Liver (tissue), 9 donors: ENCODE data around the gene ZNF827. TPM values are rescaled to one million over a fixed set of nuclear protein-coding genes. Genes with fewer than 3 reads are reported as not detected.

Experiments used
- DNase-seq: peaks from one replicate; pipeline ENCODE4 v3.0.0-alpha.2; 2017; ENCODE audit warnings: low spot score
- H3K27ac ChIP-seq, 2 donors: one replicate each; pipeline ENCODE4 v1.7.0; 2013; ENCODE audit warnings: inconsistent platforms in 2 of 2, low read length in 2 of 2, control low read depth in 1 of 2, low read depth in 1 of 2, mild to moderate bottlenecking in 1 of 2
- H3K27me3 ChIP-seq, 4 donors: one replicate each; pipeline versions ENCODE4 v1.6.1 to v1.7.0; 2013; ENCODE audit warnings: low read length in 3 of 4, inconsistent platforms in 1 of 4, mild to moderate bottlenecking in 1 of 4, moderate library complexity in 1 of 4; ENCODE audit not compliant: control insufficient read depth in 4 of 4, insufficient read depth in 4 of 4
- H3K36me3 ChIP-seq, 4 donors: one replicate each; pipeline versions ENCODE4 v1.6.1 to v1.7.0; 2013; ENCODE audit warnings: low read length in 3 of 4, mild to moderate bottlenecking in 3 of 4, low read depth in 1 of 4, moderate library complexity in 1 of 4; ENCODE audit not compliant: control insufficient read depth in 4 of 4, insufficient read depth in 3 of 4
- H3K4me1 ChIP-seq, 4 donors: one replicate each; pipeline versions ENCODE4 v1.6.1 to v1.7.0; 2013; ENCODE audit warnings: low read length in 3 of 4, mild to moderate bottlenecking in 3 of 4, moderate library complexity in 1 of 4; ENCODE audit not compliant: control insufficient read depth in 4 of 4, insufficient read depth in 4 of 4
- H3K4me3 ChIP-seq, 3 donors: one replicate each; pipeline versions ENCODE4 v1.6.1 to v1.7.0; 2013; ENCODE audit warnings: low read length in 3 of 3, control low read depth in 1 of 3, low read depth in 1 of 3, mild to moderate bottlenecking in 1 of 3
- H3K9ac ChIP-seq, 2 donors: one replicate each; pipeline ENCODE4 v1.7.0; 2013; ENCODE audit warnings: low read length in 2 of 2, mild to moderate bottlenecking in 2 of 2, moderate library complexity in 2 of 2, control low read depth in 1 of 2, low read depth in 1 of 2
- H3K9me3 ChIP-seq, 4 donors: one replicate each; pipeline versions ENCODE4 v1.6.1 to v1.7.0; 2013; ENCODE audit warnings: low read length in 3 of 4; ENCODE audit not compliant: control insufficient read depth in 4 of 4
- ATF3 ChIP-seq: IDR thresholded peaks from 2 replicates; pipeline ENCODE4 v1.6.1; 2016; ENCODE audit warnings: antibody characterized with exemption
- CTCF ChIP-seq: fragments of 150-350 bp; IDR thresholded peaks from 2 replicates; pipeline ENCODE4 v1.5.1; 2017; ENCODE audit warnings: improper control_type of control experiment, low read depth, low read length; ENCODE audit not compliant: missing input control
- EGR1 ChIP-seq, 2 donors: IDR thresholded peaks; 2 replicates each; pipeline ENCODE4 v1.6.1; 2016 to 2018; ENCODE audit warnings: antibody characterized with exemption in 2 of 2, low read depth in 2 of 2
- FOXA1 ChIP-seq: IDR thresholded peaks from 2 replicates; pipeline ENCODE4 v1.6.1; 2016; ENCODE audit warnings: antibody characterized with exemption
- FOXA2 ChIP-seq: IDR thresholded peaks from 2 replicates; pipeline ENCODE4 v1.6.1; 2016; ENCODE audit warnings: antibody characterized with exemption
- GABPA ChIP-seq, 2 donors: IDR thresholded peaks in 1 of 2; conservative IDR thresholded peaks in 1 of 2; 2 replicates each; pipeline ENCODE4 v1.6.1; 2016; ENCODE audit warnings: antibody characterized with exemption in 2 of 2, mild to moderate bottlenecking in 1 of 2, moderate library complexity in 1 of 2
- HNF4A ChIP-seq, 2 donors: conservative IDR thresholded peaks; 2 replicates each; pipeline ENCODE4 v1.6.1; 2016; ENCODE audit warnings: antibody characterized with exemption in 2 of 2, mild to moderate bottlenecking in 2 of 2
- HNF4G ChIP-seq: IDR thresholded peaks from 2 replicates; pipeline ENCODE4 v1.6.1; 2016; ENCODE audit warnings: antibody characterized with exemption
- JUND ChIP-seq, 2 donors: IDR thresholded peaks; 2 replicates each; pipeline ENCODE4 v1.6.1; 2016; ENCODE audit warnings: antibody characterized with exemption in 2 of 2
- MAX ChIP-seq: IDR thresholded peaks from 2 replicates; pipeline ENCODE4 v1.6.1; 2016; ENCODE audit warnings: antibody characterized with exemption
- NR2F2 ChIP-seq: IDR thresholded peaks from 2 replicates; pipeline ENCODE4 v1.6.1; 2016; ENCODE audit warnings: antibody characterized with exemption
- RAD21 ChIP-seq, 2 donors: IDR thresholded peaks; 2 replicates each; pipeline ENCODE4 v1.6.1; 2016; ENCODE audit warnings: antibody characterized with exemption in 2 of 2, mild to moderate bottlenecking in 2 of 2
- REST ChIP-seq: IDR thresholded peaks from 2 replicates; pipeline ENCODE4 v1.6.1; 2016; ENCODE audit warnings: antibody characterized with exemption, mild to moderate bottlenecking
- RXRA ChIP-seq, 2 donors: IDR thresholded peaks; 2 replicates each; pipeline ENCODE4 v1.6.1; 2017 to 2018; ENCODE audit warnings: antibody characterized with exemption in 2 of 2, mild to moderate bottlenecking in 1 of 2
- SP1 ChIP-seq: IDR thresholded peaks from 2 replicates; pipeline ENCODE4 v1.6.1; 2018; ENCODE audit warnings: antibody characterized with exemption, mild to moderate bottlenecking
- TAF1 ChIP-seq: conservative IDR thresholded peaks from 2 replicates; pipeline ENCODE4 v1.6.1; 2016; ENCODE audit warnings: antibody characterized with exemption, mild to moderate bottlenecking
- ZBTB33 ChIP-seq: IDR thresholded peaks from 2 replicates; pipeline ENCODE4 v1.6.1; 2016; ENCODE audit warnings: antibody characterized with exemption
- WGBS: extraction: QIAGEN DNeasy Blood & Tissue Kit; methylation state at CpG from one replicate; pipeline ENCODE4 v1.1.7; 2013; 5-methylcytosine and 5-hydroxymethylcytosine counted together
- polyA plus RNA-seq, 2 donors: library from polyadenylated mRNA; stranded (reverse) in 1 of 2; unstranded in 1 of 2; fragments of 200-250 nt in 1 of 2; fragments of >200 nt in 1 of 2; fragmentation: Nextera tagmentation in 1 of 2; extraction: Ambion mirVana in 1 of 2; gene quantifications; one replicate each; pipeline versions ENCODE4 v1.2.1 to v1.2.3, GENCODE V29; 2013 to 2015
- total RNA-seq, 2 donors: library from RNA; depleted of rRNA; stranded (reverse); fragments of >200 nt; gene quantifications; one replicate each; pipeline ENCODE4 v1.2.3, GENCODE V29; 2014
- donor health status: healthy.
- donor health status: healthy.
- donor health status: healthy.
- donor health status: healthy.
- donor health status: healthy.

The ZNF827 gene
- total and polyA plus RNA-seq, 4 donors = 0.46 to 2.9 (median 1.2) TPM

- no peak for TF ChIP-seq FOXA2
- no peak for TF ChIP-seq NR2F2
- no peak for TF ChIP-seq RXRA (IDR thresholded peaks at IDR 0.05)
- no peak for TF ChIP-seq EGR1 (IDR thresholded peaks at IDR 0.05; ENCODE audit: low read depth in 2 of 2)
- TF ChIP-seq HNF4G = no peak
- TF ChIP-seq RAD21 (IDR thresholded peaks at IDR 0.05) = no peak
- no peak for TF ChIP-seq SP1
- TF ChIP-seq MAX = no peak
- TF ChIP-seq JUND (IDR thresholded peaks at IDR 0.05) = no peak
- TF ChIP-seq ATF3 = no peak
- no peak for TF ChIP-seq ZBTB33
- no peak for TF ChIP-seq FOXA1
- no peak for TF ChIP-seq HNF4A (conservative IDR thresholded peaks at IDR 0.05)
- TF ChIP-seq REST = no peak
- H3K27me3 ChIP-seq = no peaks in the 10 kb centered on the region
- no peaks in the 10 kb centered on the region for H3K9me3 ChIP-seq
- peaks cover 9 to 31% (median 24%) of the 10 kb centered on the region in 4 donors for H3K4me1 ChIP-seq
- peak overlapping the region in 1 of 2 donors; percentile 51 for H3K27ac ChIP-seq
- no peak for DNase-seq
- WGBS = 87% methylated on average over 4 of the region's 4 CpGs
- H3K9ac ChIP-seq = no peak overlapping the region
- no peak overlapping the region for H3K4me3 ChIP-seq
- no peaks in the 10 kb centered on the region for H3K36me3 ChIP-seq
Observed at GRCh38 chr4:145735827-145736226, 202.8 kb downstream of the ZNF827 start.

- no peaks in the 10 kb centered on the region for H3K9me3 ChIP-seq
- no peak for DNase-seq
- H3K4me1 ChIP-seq = peaks cover 9 to 36% (median 29%) of the 10 kb centered on the region in 4 donors
- H3K27me3 ChIP-seq = no peaks in the 10 kb centered on the region
- H3K27ac ChIP-seq = no peak overlapping the region
- no peak overlapping the region for H3K9ac ChIP-seq
- WGBS = 89% methylated on average over 2 of the region's 2 CpGs
- no peak overlapping the region for H3K4me3 ChIP-seq
- H3K36me3 ChIP-seq = no peaks in the 10 kb centered on the region
- TF ChIP-seq GABPA (IDR thresholded peaks at IDR 0.05 in 1 of 2, conservative IDR thresholded peaks at IDR 0.05 in 1 of 2) (no peak), NR2F2 (no peak), SP1 (no peak), HNF4G (no peak), FOXA2 (no peak), JUND (IDR thresholded peaks at IDR 0.05) (no peak), MAX (no peak), REST (no peak), CTCF (no peak), ATF3 (no peak), EGR1 (IDR thresholded peaks at IDR 0.05; ENCODE audit: low read depth in 2 of 2) (no peak), ZBTB33 (no peak), HNF4A (conservative IDR thresholded peaks at IDR 0.05) (no peak), TAF1 (no peak), RXRA (IDR thresholded peaks at IDR 0.05) (no peak), RAD21 (IDR thresholded peaks at IDR 0.05) (no peak), FOXA1 (no peak)
Observed at GRCh38 chr4:145735347-145735675, 203.3 kb downstream of the ZNF827 start.
